Measurements from ENCODE around the gene CYP27B1.
A peak's percentile ranks its signal among the peaks of the same experiment; 100 is the strongest.
"Not testable (repeated sequence)": the region's sequence is repeated elsewhere in the genome, so short reads cannot be mapped to it uniquely, and the experiment has no call there.

CYP27B1 gene

DNA sequence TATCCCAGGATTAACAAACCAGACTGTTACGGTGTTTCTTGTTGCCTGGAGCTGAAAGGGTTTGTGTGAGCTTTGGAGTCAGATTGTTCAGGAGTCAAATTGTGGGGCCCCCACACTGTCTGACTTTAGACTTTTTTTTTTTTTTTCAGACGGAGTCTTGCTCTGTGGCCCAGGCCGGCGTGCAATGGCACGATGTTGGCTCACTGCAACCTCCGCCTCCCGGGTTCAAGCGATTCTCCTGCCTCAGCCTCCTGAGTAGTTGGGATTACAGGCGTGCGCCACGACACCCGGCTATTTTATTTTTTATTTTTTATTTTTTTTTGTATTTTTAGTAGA, 16.6 kb upstream of the CYP27B1 start:
- DNase-seq = no peak

DNA sequence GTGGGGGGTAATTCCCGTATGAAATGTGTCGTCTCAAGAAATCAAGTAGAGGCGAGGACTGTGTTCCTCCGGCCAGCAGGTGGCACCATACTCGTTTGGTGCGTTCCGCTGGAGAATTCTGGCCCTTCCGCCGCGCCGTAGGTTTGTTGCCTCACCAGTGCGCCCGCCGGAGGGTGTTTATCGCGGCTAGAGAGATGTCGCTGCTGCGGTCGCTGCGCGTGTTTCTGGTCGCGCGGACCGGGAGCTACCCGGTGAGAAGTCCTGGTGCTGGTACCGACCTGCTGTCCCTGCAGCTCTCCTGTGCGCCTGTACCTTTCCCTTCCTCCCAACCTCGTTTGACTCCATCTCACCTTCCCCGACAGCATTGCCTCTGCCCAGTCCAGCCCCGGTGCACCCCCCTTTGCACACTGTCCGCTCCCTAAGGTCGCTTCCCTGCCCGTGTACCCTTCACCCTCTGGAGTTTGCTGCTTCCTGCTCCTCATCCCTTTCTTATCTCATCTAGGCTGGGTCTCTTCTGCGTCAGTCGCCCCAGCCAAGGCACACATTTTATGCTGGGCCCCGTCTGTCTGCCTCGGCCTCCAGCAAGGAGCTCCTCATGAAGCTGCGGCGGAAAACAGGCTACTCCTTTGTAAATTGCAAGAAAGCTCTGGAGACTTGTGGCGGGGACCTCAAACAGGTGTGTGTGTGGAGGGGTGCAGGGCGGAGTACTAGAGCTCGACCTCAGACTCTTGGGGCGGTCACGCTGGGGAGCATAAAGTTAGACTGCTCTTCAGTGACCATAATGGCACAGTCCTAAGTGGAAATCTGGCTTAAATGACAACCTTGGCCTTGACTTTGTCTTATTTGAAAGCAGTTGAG, 16.0 kb upstream of the CYP27B1 start, which contains the start of gene TSFM:
Gene TSFM (plus strand): TSS at position 180 of the 858 bp plus-strand sequence. CDS start 15 bp downstream, at position 195.
- DNase-seq = peak; percentile 94

DNA sequence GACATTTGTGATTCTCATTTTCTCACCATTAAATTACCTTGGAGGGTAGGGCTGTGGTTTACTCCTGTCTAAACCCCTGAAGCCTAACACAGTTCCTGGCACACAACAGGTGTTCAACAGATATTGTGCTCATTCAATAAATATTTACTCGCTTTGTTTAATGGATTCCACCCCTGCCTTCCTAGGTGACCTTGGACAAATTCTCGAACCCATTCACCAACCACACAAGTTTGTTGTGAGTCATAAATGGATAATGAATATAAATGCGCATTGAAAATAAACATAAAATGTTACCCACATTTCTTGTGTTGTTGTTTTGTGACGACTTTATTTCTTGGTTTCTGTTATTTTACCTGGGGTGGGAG, 15.3 kb upstream of the CYP27B1 start:
- no peak for DNase-seq

DNA sequence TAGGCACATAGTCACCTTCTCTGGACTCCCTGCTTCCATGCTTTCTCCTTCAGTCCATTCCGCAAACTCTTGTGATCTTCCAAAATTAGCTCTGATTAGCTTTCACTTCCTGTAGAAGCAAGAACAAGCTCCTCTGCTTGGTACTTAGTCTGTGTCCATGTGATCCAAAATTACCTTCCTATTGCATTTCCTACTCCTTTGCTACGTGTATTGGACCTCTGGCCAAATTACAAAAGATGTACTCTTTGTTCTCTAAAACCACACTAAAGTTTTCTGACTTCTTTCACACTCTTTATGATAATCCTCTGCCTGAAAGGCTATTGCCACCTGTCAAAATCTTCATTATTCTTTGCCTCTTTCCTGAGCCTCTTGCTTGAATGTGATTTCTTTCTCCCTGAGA, 14.9 kb upstream of the CYP27B1 start:
- no peak for DNase-seq

DNA sequence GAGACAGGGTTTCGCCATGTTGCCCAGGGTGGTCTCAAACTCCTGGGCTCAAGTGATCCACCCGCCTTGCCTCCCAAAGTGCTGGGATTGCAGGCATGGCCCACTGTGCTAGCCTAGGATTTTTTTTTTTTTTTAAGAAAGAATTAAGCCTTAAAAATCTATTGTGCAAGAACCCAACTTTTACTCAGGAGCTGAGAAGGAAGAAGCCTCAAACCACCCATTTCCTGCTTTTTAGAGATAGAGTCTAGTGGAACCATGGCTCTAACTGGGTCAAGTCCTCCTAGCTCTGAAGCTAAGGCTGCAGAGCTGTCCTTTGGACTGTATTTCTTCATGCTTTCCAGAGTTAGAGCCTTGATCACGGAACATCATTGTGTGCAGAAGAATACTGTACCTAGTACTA, 14.4 kb upstream of the CYP27B1 start:
- DNase-seq = no peak

DNA sequence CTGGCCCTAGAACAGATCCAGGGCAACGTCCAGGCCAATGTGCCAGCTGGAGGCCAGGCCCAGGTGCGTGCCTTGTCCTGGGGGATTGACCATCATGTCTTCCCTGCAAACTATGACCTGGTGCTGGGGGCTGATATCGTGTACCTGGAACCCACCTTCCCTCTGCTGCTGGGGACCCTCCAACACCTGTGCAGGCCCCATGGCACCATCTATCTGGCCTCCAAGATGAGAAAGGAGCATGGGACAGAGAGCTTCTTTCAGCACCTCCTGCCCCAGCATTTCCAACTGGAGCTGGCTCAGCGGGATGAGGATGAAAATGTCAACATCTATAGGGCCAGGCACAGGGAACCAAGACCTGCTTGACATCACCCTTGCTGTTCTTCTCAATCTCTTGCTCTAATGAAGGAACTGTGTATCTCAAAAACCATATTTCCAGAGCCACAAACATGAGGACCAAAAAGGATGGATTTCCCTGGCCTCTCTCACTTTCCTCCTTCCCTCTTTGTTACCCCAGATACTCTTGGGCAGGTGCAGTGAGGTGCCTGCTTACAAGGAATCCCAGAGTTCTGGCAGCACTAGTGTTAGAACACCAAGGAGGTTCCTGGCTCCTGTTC, 13.5 kb upstream of the CYP27B1 start:
- DNase-seq = no peak

DNA sequence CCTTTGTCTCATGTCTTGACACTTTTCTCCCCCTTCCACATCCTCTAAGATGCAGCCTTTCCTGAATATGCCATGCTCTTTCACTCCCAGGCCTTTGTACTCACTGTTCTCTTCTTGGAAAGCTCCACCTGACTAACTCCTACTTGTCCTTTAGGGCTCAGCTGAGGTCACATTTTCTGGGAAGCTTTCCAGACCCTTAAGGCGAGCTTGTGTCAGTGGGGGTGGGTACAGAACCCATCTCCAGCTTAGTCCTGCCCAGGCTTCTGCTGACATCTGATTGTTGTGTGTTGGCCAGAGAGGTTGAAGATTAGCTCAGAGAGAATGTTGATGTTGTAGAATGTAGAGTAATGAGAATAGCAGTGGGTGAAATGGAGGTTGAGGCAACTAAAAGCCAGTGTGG, 12.9 kb upstream of the CYP27B1 start:
- DNase-seq = no peak

DNA sequence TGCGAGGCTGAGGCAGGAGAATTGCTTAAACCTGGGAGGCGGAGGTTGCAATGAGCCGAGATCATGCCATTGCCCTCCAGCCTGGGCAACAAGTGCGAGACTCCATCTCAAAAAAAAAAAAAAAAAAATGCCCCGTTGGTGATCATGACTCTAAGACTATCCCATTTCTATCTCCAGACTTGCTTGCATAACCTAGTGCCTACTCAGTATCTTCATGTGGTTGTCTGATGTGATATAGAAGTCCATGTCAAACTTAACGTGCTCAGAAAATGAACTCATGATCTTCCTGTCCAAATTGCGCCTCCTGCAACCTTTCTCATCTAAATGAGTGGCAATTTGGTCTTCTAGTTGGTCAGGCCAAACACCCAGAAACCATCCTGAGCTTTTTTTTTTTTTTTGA, 11.0 kb upstream of the CYP27B1 start:
- no peak for DNase-seq

DNA sequence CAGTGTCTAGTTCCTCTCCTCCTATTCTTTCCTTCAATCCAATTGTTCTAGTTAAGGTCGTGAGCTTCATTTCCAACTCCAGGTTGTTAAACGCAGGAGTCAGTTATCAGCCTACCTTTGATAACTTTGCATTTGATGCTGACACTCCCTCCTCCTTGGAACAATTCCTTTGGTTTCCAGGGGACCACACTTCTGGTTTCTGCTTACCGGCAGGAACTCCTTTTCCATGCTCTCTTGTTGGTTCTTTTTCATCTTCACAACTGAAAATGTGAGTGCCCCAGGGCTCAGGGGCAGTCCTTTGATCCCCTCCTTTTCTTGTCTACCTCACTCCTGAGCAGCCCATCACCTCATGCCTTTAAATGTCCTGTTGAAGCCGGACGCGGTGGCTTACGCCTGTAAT, 10.5 kb upstream of the CYP27B1 start:
- no peak for DNase-seq

DNA sequence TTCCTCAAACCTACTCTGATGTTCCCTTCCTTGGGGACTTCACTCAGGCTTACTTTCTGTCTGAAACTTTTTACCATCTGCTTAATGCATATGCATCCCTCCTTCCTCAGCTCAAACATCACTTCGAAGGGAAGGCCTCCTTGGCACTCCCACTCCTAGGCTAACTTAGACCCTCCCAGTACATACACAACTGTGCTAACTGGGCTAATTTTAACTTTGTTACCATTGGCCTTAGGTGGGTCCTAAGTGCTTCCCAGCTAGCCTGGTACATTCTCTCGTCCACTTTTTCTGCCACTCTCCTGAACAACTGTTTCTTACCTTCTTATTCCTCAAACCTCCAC, 9.3 kb upstream of the CYP27B1 start:
- no peak for DNase-seq

DNA sequence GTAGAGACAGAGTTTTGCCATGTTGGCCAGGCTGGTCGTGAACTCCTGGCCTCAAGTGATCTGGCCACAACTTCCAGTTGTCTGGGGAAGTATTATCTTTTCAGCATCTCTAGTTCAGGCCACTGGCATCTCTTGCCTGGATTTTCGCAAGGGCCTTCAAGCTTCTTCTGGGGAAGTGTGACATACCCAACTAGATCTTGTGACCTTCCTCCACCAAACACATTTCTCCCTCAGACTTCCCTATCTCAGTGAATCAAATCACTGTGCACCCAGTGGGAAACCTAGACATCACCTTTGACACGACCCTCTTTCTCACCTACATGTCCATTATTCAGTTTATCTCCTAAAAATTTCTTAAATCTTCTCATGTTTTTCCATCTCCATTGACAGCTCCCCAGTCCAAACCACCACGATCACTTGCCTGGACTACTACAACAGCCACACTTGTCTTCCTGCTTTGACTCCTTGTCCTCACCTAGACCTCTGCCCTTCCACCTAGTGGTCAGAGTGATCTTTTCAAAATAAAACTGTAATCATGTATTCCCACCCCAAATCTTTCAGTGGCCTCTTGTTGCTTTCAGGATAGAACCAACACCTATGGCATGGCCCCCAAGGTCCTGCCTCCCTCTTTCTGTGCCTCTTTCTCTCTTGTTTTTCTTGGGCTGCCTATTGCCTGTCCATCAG, 8.8 kb upstream of the CYP27B1 start:
- DNase-seq = no peak

DNA sequence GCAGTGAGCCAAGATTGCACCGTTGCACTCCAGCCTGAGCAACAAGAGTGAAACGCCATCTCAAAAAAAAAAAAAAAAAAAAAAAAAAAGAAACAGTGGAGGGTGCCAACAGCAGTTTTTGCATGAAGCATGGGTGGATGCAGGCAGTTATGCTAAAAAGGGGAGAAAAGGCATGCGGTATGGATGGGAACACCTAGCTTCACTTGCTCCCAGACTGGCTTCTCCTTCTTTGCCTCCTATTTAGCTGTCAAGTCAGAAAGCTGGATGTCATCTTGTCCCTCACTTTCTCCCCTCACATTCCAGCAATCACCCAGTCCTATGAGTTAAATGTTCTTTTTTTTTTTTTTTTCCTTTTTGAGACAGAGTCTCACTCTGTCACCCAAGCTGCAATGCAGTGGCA, 8.2 kb upstream of the CYP27B1 start:
- DNase-seq = no peak

DNA sequence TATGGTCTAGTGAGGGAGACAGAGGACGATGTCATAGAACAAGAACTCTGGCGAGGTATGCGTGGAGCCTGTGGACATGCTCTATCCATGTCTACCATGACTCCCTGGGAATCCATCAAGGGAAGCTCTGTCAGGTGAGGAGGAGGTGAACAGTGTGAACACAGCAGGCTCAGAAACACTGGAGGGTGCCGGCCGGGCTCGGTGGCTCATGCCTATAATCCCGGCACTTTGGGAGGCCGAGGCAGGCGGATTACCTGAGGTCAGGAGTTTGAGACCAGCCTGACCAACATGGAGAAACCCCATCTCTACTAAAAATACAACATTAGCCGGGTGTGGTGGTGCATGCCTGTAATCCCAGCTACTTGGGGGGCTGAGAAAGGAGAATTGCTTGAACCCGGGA, 7.8 kb upstream of the CYP27B1 start:
- not testable (repeated sequence) for DNase-seq

DNA sequence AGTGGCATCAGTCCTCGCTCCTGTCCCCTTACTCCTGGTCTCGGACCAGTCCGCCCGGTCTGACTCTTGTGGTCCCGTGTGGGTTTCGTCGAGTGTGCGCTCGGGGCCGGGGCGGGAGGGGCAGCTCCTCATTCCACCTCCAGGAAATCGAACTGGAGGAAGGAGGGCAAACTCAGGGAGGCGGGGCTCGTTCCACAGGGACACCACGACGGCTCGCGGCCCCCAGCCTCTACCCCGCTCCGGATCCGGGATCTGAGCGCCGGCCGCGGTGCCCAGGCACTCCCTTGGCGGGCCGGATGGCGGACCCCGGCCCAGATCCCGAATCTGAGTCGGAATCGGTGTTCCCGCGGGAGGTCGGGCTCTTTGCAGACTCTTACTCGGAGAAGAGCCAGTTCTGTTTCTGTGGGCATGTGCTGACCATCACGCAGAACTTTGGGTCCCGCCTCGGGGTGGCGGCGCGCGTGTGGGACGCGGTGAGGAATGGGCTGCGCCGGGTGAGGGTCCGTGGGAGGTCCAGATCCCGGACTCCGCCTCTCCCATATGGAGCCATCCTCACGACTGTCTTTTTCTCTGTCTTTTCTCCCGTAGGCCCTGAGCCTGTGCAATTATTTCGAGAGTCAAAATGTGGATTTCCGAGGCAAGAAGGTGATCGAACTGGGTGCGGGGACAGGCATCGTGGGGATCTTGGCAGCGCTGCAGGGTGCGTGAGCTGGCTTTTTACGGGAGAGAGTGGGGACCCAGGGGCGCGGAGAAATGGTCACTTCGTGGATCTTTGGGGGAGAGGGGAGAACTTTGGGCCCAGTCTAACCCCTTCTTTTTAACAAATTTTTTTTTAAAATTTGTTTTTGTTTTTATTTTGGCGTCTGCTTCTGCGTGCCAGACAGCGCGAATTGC, 5.8 kb upstream of the CYP27B1 start, which contains the start of gene EEF1AKMT3:
Gene EEF1AKMT3 (plus strand): TSS at position 186 of the 894 bp plus-strand sequence. CDS start 111 bp downstream, at position 297.
- DNase-seq = peak; percentile 80

DNA sequence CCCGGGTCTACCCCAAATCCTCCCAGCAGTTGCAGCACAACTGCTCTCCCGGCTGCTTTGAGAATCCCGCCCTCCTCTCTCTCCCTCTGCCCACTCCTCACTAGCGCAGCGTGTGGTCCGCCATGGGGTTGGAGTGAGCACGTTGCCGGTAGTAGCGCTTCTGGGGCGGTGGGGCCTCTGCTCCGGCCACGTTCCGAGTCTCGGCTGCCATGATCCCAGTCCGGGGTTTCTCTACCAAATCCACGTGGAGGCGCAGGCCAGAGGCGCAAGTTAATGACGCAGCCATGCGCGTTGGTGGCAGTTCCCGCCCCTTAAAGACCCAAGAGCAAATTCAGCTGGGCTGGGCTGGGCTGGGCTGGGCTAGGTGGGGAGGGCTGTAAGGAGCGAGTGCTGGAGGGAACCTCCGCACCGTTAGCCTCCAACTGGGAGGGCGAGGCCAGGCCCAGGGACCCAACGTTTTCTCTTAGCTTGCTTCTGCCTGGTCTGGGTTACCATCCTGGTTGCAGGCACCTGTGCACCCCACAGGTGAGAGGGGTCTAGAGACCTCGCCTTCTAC, 5.1 kb upstream of the CYP27B1 start, which contains the start of gene METTL1:
Gene METTL1 (minus strand): TSS at position 233 of the 556 bp plus-strand sequence. CDS start 22 bp downstream, at position 211.
- DNase-seq = peak; percentile 98

DNA sequence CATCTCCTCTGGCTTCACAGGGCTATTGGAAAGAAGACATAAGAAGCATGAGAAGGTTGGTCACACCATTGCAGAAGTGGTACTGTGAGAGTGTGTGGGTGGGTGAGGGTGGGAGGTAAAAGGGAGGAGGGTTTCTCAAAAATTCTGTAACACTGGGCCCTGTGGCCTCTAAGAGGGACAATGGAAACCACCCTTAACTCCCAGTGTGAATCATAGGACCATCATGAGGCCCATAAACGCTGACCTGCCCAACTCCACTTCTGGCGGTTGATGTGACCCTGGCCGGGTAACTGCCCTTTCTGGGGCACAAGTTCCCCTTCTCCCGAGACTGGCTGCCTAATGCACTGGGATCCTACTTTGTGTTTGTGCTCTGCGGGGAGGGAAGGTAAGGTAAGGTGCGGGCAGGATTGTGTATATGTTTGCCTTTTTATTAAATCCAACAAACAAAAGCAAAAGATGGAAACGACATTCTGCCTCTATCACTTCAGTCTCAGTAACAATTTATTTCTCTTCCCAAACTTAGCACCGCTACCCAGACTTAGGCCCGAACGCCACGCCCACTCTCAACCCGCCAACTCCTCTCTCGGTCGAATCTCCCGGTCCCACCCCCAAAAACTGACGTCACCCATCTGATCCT, 4.5 kb upstream of the CYP27B1 start:
- peak; percentile 95 for DNase-seq

DNA sequence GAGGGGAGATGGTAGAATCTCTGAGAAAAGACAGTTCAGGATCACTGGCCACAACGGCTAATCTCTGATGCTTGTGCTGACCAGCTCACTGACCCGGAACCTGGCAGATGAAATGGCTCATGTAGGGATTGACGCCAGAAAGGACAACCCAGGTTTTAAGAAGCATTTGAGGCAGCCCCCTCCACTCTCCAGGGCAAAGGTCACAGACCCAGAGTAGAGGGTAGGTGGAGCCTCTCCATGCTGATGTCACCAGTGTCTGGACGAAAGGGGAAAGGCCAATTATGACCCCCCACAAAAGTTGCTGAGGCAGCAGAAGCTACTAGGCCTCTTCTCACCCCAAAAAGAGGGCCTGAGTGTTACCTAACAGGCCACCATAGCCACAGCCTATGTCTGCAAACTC, 3.9 kb upstream of the CYP27B1 start:
- DNase-seq = no peak

DNA sequence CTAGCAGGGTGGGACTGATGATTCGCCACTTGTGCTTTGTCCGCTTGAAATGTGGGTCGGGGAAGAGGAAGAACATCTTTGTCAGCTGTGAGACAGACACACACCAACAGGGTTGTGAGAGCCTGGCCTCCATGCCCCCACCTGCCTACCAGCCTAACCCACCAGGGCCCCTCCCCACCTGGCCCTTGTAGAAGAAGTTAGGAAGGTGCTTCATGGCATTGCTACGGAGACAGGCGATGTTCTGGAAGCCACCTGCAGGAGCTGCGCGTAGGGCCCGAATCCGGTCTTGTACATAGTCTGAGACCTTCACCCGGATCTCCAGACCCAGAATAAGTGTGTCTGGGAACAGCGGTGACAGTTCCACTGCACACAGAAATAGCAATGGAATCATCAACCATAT, 2.7 kb upstream of the CYP27B1 start:
- DNase-seq = no peak

DNA sequence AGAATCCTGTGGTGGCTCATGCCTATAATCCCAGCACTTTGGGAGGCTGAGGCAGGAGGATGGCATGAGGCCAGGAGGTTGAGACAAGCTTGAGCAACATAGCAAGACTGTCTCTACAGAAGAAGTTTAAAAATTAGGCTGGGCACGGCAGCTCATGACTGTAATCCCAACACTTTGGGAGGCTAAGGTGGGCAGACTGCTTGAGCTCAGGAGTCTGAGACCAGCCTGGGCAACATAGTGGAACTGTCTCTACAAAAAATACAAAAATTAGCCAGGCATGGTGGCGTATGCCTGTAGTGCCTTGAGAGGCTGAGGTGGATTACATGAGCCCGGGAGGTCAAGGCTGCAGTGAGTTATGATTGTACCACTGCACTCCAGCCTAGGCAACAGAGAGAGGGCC, 998 bp upstream of the CYP27B1 start:
- no peak for DNase-seq

DNA sequence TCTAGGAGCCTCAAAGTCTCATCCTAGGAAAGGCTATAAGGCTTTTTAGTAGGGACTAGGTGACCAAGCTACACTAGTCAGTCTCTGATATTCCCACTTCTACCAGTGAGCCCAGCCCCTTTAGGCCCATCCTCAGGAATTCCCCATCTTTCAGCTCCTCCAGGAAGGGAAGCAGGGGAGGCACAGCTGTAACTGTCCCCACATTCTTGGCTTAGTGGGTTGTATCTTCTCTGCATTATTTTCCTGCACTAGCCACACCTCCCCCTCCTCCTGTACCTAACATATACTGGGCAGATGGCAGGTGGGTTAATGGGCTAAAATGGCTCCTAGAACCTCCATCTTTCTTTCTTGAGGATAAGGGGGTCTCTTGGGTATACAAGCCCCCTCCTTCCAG, 424 bp upstream of the CYP27B1 start:
- no peak for DNase-seq

DNA sequence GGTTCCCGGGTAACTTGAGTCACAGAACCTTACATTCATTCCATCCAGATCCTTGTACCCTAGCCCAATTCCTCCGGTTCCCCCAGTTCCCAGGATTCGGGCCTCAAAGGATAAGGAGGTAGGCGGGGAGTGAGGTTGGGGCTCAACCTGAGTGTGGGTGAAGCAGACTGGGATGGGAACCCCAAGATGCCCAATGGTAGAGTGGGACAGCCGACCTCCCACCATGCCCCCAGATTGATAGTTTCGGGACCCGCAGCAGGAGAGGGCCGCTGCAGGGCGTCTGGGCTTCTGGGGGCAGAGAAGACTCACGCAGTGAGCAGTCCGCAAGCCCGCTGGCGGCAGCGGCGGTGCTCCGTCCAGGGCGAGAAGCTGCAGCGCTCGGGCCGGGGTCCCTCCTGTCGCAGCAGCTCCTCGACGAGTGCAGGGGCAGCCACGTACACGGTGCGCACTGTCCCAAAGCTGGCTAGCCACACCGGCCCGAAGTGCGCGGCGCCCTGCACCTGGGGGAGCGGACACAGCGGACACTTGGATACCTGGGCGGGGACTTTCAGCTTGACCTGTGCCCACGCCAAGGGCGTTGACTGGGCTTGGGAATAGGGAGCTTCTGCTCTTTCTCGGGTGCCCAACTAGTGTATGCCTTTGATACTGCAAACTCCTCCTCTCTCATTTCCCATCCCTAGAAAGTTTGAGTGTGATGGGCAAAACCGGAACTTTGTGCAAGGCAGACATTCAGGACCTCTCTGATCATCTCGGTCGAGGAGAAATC, 997 bp downstream of the CYP27B1 start:
- DNase-seq = no peak
